Measurements from ENCODE around the gene RGS16. TPM values are rescaled to one million over a fixed set of nuclear protein-coding genes. Genes with fewer than 3 reads are reported as not detected.
A peak's percentile ranks its signal among the peaks of the same experiment; 100 is the strongest.

The RGS16 gene
- total RNA-seq, 1 donor from 2014 or later, result 1.9 TPM

DNA sequence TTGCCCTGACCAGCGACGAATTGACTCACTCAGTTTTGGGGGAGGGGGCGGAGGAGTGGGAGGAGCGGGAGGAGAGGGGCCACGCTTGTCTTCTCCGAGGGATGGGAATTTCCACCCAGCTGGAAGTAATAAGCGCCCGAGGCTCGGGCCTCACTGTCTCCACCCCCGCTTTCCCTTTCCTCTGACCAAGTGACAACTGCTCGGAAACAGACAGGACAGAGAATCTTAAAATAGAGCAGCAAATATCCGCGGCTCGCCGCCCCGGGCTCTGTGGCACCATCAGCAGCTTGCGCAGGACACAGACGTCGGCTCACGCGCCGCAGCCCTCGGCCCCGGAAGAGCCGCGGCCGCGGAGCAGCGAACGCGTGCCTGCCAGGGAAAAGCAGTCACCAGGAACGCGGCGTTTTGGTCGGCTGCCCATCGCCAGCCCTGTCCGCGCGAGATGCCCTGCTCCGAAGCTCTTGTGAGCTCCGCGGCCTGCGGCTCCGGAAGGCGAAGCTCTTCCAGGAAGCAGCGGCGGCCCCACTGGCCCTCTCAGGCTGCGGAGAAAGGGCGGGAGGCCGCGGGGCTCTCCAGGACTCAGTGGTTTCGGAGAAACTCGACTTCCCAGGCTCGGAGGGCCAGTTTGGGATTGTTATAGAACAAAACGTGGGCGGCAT, 10.7 kb upstream of the RGS16 start:
- peak; percentile 94 for DNase-seq (ENCODE audit: low spot score)
- intact Hi-C loops (cut with DNase I), result loop anchor here (5.0 kb wide), 1 partner anchor 62 kb away; no protein-coding TSS in a partner anchor

DNA sequence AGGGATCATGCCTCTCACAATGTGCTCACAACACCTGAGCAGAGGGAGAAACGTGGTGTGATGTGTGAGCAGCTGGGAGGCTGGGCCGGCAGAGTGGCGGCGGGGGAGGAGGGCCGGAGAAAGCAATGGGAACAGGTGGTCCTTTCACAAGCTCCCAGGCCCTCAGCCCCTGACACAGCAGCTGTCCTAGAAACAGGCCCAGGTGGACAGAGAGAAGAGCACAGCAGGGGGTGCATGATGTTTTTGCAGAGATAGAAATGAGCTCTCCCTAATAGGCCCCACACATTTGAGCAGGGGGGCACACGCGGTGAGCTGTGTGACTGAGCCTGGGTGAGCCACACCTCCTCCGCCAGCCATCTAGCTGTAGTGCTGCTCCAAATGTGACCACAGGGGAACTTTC, 7.6 kb upstream of the RGS16 start:
- intact Hi-C loops (cut with DNase I), result no loop called here
- DNase-seq (ENCODE audit: low spot score), result no peak

DNA sequence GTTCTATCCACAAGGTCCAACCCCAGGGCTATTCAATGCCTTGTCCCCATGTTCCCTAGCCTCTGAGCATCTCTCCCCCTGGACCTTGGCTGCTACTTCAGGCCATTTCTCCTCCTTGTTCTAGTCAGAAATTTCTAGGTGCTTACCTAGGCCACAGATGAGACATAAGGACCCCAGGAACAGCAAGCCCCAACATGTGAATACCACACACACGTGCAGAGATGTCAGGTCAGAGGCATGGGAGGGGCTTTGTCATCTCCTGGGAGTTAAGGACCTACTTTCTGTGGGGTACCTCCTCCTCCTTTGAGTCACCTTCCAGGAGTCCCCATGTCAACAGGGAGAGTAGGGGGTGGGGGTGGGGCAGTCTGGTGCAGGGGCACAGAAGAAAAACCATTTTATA, 7.1 kb upstream of the RGS16 start:
- no peak for DNase-seq (ENCODE audit: low spot score)
- intact Hi-C loops (cut with DNase I), result no loop called here

DNA sequence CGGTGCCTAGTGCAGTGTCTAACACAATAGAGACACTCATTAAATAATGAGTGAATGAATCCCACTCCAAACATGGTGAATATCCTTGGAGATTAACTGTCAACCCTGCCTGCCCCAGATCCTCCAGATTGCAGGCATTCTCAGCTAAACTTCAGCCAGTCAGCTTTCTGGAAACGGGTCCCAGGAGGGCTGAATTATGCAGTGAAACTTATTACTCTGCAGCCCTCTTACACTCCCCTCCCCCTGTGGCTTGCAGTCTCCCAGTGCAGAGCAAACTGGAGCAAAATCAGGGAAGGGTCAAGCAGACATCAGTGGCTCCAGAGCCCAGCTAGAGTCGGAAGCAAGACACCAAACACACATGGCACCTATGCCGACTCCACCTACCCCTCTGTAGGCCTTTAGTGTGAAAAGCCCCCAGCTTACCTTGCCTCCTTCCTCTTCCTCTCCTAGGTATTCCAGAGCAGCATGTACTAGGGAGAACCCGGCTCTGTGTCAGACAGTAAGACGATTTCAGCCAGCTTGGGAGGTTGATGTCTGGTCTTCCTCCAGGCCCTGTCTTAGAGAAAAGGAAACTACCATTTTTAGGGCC, 6.5 kb upstream of the RGS16 start:
- intact Hi-C loops (cut with DNase I), result no loop called here
- DNase-seq (ENCODE audit: low spot score), result no peak

DNA sequence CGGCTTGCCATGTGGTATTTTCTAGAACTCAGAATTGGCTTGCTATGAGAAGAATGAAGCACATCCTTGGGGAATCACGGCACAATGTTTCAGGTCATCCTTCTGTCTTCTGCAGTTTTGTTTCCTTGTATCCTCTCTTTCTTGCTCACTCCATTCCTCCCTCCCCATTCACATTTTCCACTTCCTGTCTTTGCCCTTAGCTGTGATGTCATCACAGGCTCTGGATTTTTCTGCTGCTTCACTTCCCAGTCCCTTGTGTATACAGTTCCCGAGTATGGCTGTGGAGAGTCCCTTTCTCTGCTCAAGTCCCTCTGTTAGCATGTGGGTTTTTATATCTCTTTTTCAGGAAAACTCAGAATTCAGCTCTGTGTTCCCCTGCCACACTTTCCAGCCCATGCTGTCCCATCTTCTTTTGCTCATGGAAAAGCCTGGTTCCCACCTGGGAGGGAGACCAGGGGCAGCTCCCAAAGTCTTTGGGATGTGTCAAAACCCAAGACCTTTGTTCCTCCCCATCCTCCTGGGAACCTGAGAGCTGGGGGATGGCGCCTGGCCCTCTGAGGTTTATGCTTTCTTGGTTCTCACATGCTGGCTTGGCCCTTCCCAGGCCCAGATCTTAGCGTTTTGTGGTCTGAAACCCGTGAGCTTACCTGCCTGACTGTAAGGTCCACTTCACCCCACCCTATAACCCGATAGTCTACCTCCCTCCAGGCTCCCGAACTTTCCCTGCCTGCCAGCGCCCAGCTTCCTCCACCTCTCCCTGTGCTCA, 4.8 kb upstream of the RGS16 start:
- no peak for DNase-seq (ENCODE audit: low spot score)
- intact Hi-C loops (cut with DNase I), result no loop called here

DNA sequence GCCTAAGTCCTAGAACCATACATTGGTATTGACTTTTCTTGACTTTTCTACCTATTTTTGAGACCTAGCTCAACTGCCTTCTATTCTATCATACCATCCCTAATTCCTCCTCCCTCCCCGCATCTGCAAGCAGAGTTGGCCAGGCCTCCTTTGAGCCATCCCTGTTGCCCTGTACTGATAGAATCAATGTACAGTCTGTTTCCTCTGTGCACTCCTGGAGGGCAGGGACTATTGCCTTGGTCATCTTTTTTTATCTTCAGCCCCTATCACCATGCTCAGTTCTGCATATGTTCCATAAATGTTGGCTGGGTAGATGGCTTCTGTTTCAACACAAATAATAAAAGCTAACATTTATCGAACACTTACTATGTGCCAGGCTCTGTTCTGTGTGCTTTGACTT, 4.0 kb upstream of the RGS16 start:
- DNase-seq (ENCODE audit: low spot score), result no peak
- intact Hi-C loops (cut with DNase I), result no loop called here

DNA sequence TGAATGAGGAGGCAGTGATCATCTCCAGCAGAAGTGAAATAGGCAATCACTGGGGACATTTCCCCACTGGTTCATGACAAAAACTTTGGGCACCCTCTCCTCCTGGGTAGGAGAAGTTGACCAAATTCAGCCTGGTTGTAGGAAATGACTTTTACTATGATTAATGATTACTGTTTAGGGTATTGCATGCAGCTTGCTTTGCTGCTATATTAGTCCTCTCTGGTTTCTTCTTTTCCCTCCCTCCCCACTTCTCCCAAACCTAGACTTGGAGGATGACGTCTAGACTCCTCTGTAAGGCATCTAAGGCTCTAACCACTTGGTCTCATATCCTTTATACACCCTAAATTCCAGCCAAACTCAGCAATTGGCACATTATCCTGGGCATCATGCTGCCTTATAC, 3.4 kb upstream of the RGS16 start:
- intact Hi-C loops (cut with DNase I), result no loop called here
- DNase-seq (ENCODE audit: low spot score), result no peak

DNA sequence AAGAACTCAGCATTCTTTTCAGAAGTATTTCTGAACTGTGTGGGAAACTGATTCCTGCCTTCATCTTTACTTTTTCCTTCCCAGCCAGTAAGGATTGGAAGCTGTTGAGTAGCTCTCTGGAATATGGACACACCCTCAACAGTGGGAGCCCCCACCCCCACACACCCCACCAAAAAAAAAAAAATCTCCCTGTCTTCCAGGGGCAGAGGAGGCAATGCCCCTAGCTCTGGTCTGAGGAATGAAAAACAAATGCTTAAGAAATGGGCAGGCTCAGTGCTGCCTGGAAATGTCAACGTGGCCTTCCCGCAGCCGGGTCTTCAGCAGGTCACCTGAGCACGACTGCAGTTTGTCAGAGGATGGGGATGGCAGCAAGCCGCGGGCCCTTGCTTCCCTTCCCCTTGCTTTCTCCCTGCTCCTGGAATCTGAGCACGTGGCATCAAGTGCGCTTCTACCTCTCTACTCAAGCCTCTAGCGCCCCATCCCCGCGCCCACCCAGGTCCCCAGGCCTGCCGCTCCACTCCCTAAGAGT, 479 bp downstream of the RGS16 start:
- DNase-seq (ENCODE audit: low spot score), result no peak
- intact Hi-C loops (cut with DNase I), result loop anchor here (5.0 kb wide), 2 partner anchors 119 to 234 kb away; partner anchors contain the start of gene DHX9

DNA sequence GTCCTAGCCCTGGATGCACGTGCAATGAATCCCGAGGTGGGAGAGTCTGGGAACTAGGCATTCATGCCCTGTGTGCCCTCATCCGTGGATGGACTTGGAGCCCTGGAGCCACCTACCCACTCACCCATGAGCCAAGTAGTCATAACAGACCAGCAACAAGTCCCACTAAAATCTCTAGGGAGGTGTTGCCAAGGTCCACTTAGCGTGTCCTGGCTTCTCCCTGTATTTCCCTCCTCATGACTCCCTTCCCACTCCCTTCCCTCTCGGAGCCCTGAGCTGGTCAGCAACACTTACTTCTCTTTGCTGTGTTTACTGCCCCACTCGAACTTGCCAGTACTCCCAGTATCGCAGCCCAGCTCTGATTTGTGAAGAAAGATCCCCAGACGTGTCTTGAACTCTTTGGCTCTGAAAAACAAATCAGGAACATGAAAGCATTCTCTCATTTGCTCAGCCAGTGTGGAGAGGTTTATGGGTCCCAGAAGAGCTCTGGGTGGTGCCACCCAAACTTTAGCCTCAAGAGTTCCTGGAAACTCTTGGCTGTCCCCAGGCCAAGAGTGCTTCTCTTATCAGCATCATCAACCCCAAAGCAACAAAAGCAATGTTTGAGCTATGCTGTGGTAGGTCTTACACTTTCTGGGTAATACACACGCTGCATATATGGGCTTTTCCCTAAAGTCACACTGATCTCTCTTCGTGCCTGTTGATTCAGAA, 1.1 kb downstream of the RGS16 start:
- intact Hi-C loops (cut with DNase I), result loop anchor here (5.0 kb wide), 2 partner anchors 119 to 234 kb away; partner anchors contain the start of gene DHX9
- DNase-seq (ENCODE audit: low spot score), result no peak

DNA sequence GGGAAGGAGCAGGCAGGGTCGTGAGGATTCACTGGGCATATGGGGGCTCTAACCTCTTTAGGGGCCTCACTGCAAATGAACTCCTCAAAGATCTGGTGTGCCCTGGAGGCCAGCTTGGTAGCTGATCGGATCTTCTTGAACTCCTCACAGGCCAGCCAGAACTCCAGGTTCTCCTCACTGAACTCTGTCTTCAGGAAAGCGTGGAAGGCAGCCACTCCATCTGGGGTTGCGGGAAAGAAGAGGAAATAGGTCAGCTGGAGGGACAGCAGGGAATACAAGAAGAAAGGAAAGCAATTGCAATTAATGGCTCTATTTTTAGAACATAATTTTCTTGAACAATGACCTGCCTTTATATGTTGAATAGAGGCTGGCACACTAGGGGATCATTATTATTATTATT, 2.3 kb downstream of the RGS16 start:
- DNase-seq (ENCODE audit: low spot score), result no peak
- intact Hi-C loops (cut with DNase I), result loop anchor here (1.0 to 5.0 kb wide), 3 partner anchors 120 to 235 kb away; partner anchors contain the start of gene DHX9

DNA sequence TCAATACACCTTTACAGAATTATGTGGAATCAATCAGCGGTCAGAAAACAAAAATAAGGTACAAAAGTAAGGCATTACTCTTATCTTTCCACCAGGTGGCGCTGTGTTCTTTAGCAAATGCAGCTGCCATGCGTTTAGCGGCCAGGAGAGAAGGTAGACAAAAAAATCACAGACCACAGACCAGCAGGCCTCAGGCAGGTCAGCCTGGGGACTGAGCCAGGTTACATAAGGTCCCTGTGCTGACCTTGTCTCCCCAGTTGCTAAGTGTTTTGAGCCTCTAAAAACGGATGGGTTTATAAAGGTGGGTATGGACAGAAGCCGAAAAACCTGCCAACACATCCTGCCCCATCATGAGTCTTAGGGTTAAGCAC, 2.8 kb downstream of the RGS16 start:
- intact Hi-C loops (cut with DNase I), result loop anchor here (1.0 to 5.0 kb wide), 3 partner anchors 121 to 236 kb away; partner anchors contain the start of gene DHX9
- DNase-seq (ENCODE audit: low spot score), result no peak

DNA sequence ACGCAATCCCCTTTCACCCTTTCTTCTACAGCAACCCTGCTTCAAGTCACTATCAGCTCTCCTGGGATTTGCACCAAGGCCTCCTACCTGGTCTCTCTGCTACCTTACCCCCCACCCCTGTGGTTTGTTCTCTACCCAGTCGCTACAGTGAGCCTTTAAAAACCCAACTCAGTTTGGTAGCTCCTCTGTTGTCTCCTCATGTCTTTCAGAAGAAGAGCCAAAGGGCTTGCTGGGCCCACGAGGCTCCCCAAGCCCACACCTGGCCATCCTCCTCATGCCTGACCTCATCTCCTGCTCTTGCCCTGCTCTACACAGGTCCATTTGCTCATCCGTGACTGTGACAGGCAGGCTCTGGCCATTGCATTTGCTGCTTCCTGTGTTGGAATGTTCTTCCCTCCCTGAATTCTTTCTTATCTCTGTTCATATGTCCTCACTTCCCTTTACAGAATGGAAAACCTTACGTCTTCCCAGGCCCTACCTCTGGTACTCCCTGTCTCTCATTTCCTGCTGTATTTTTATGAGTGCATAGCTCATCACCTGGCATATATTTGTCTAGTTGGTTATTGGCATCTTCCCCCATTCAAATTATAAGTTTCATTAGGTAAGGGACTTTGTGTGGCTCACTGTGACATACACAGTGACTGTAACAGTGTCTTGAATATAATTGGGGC, 3.3 kb downstream of the RGS16 start:
- DNase-seq (ENCODE audit: low spot score), result no peak
- intact Hi-C loops (cut with DNase I), result loop anchor here (1.0 to 5.0 kb wide), 3 partner anchors 121 to 236 kb away; partner anchors contain the start of gene DHX9

DNA sequence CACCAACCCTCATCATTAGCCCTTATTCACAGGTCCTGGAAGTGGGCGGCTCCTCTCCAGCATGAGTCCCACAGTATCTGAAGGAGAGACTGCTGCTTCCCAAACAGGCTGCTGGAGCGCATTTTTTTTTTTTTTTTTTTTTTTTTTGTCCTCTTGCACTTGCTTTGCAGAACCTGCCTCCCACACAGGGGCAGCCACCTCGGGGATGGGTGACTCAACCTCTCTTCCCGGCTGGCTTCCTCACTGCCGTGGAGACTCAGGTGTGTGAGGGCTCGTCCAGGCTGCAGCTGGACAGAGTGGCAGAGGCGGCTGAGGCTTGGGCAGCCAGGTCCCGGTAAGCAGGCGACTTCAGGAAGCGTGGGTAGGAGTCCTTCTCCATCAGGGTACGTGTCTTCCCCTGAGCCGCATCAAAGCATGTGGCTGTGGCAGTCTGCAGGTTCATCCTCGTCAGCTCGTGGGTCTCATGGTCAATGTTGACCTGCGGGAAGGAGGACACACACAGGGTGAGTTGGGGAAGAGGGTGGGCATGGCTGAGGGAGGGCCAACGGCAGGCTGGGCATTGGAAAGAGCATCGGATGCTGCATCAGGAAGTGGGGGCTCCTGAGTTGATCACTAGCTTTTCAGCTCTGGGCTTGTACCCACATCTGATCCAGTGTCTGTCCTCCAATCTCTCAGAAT, 4.0 kb downstream of the RGS16 start:
- no peak for DNase-seq (ENCODE audit: low spot score)
- intact Hi-C loops (cut with DNase I), result loop anchor here (5.0 kb wide), 2 partner anchors 122 to 237 kb away; partner anchors contain the start of gene DHX9

DNA sequence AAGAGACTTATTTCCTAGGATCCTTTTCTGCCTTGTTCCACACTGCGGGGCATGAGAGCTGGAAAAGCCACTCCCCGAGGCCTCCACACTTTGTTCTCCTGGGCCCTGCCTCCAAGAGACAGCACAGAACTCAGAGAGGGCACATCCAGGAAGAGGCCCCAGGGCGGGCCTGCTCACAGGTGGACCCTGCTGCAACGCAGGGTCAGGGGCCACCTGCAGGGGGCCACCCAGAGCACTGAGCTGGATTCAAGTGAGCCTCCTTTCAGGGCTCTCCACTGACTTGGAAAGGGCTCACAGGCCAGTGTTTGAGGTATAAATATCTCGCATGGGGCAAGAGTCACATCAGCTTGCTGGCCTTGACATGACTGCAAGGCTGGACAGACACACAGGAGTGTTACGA, 4.8 kb downstream of the RGS16 start:
- DNase-seq (ENCODE audit: low spot score), result no peak
- intact Hi-C loops (cut with DNase I), result loop anchor here (5.0 kb wide), 1 partner anchor 507 kb away; no protein-coding TSS in a partner anchor

DNA sequence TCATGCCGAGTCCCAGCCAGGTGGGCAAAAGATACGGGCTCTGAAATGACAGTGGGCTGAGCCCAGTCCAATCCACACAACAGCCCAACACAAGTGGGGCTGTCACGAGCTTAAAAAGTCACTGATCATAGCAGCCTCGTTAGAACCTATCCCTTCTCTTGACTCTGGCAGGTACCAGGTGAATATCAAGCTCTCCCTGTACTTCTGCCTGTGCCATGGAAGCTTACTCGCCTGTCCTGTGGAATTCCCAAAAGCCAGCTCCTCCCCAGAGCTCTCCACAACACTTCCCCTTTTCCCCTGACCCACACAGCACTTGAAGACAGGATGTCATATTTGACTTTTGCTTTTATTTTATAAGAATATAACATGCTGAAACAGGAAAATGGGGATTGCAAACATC, 5.9 kb downstream of the RGS16 start:
- intact Hi-C loops (cut with DNase I), result loop anchor here (5.0 kb wide), 1 partner anchor 506 kb away; no protein-coding TSS in a partner anchor

DNA sequence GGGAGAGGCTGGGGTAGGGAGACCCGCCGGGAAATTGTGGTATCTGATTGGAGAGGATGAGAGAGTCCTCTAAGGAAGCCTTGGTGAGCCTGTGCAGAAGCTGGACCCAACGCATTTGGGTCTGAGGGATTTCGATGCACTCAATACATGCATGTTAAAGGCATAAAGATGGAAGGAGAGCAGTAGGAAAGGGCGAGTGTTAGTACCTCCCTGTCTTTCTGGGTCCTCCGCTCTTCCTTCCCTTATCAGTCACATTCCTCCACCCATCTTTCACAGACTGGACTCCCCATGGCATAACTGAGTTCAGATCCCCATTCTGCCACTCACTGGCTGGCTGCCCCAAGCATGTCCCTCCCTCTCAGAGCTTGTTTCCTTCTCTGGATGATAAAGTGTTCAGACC, 7.3 kb downstream of the RGS16 start:
- intact Hi-C loops (cut with DNase I), result loop anchor here (2.0 to 5.0 kb wide), 2 partner anchors 148 to 505 kb away; no protein-coding TSS in a partner anchor
- no peak for DNase-seq (ENCODE audit: low spot score)

More for the DNA sequence above, 5.9 kb downstream of the RGS16 start:
- no peak for DNase-seq (ENCODE audit: low spot score)

DNA sequence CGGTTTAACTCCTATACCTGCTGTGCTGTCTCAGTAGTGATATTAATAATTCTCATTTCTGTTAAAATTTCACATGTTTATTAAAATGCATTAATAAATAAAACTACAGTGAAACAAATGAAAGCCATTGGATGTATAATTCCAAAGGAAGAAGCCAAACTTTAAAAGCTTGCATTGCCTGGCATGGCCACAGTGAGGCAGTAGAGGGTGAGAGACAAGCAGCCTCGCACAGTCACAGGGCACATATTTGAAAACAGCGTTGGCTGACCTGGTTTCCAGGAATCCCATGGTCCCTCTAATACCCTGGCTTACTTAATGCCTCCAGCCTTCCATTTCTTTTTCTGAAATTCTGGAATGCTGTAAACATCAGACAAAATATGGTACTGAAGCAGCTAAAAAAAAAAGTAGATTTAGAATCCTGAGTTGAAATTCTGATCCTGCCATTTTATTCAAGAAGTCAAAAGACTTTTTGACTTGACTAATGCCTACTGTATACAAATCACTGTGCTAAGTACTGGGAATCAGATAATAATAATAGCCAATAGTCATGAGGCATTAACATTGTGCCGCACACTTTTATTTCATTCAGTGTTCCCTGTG, 8.4 kb downstream of the RGS16 start:
- no peak for DNase-seq (ENCODE audit: low spot score)
- intact Hi-C loops (cut with DNase I), result loop anchor here (2.0 to 5.0 kb wide), 2 partner anchors 147 to 503 kb away; no protein-coding TSS in a partner anchor

DNA sequence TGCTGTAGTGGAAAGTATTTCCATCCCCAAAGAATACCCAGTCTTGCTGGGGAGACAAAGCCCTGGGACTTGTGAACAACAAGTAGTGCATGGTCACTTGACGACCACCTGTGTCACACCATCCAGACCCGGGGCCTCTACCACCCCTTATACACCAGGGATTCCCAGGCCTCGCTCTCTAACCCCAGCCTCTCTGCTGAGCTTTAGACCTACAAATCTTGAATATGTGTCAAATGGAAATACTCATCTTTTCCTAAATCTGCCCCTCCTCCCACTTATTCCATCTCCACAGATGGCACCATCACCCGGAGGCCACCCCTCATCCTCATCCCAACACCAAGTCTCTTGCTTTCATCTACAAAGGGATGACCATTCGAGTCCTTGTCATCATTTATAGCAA, 14.3 kb downstream of the RGS16 start:
- DNase-seq (ENCODE audit: low spot score), result no peak
- intact Hi-C loops (cut with DNase I), result no loop called here
